Measurements from ENCODE around the gene DBNL.
"Not testable (repeated sequence)": the region's sequence is repeated elsewhere in the genome, so short reads cannot be mapped to it uniquely, and the experiment has no call there.

DBNL gene

DNA sequence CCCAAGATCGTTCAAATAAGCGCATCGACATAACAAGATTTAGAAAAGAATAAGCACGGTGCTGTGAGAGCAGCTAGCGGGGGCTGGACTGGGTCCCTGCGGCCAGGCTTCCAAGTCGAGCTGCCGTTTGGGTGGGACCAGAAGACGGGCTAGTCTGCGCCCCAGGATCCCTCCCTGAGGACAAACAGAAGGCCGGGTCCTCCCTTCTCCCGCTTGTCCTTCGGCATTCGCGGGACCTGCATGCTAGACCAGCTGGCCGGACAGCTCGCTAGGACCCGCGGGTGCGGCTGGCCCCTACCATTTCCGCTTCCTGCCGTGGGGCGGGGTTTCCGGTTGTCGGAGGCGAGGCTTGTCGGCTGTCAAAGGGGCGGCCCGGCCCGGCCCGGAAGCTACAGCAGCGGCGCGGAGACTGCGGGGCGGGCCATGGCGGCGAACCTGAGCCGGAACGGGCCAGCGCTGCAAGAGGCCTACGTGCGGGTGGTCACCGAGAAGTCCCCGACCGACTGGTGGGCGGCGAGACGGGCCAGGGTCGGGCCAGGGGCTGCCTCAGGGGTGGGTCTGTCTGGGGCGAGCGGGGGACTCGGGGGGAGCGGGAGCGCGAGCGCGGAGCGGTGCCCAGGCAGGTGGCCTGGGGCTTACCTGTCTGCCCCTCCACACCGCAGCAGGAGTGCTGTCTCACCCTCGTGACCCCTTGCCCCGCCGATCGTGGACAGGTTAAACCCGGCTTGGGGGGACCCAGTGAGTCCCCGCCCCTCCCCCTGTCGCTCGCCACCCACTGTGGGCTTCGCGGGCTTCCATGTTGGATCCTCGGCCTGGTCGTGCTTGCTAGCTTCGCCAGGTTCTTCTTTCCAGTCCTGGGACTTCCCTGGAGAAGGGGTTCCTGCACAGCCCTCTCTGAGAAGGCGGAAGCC lies at the start of gene DBNL:
Gene DBNL (plus strand): TSS at position 388 of the 911 bp plus-strand sequence. CDS start 36 bp downstream, at position 424.
- peak; percentile 87 for DNase-seq

DNA sequence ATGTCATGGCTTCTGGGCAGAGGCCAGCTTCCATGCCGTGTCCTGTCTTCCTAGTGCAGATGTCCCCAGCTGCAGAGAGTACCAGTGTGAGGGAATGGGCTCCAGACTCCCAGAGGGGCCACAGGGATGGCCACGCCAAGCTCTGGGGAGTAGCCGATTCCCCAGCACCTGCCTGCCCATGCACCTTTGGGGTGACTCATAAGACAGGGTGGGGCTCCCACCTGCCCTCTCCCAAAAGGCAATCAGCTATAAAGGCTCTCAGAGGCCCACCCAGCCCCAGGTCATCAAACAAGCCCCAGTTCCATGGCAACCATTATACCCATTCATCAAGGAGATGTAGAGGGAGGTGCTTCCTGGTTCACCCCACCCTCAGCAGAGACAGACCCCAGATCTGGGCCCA lies 47.0 kb upstream of the DBNL start, which contains the start of gene SPDYE1:
Gene SPDYE1 (plus strand): TSS at position 366 of the 400 bp plus-strand sequence. CDS start 2,053 bp downstream, outside the sequence.
- DNase-seq: not testable (repeated sequence)

DNA sequence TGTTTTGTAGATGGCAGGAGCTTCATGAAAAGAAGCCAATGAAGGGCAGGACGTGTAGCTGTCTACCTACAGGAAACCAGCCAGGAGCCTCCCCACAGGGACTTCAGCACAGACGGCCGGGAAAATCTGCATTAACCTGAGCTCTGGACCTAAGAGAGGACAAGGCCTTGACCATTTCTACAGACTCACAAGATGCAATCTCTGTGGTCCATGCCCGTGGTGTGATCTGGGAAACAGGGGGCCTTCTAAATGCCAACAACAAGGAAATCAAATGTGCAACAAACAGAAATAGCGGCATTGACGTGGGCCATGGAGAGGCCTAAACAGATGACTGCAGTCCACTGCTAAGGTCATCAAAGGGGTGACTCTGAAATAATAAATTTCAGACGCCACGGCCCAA lies 32.4 kb upstream of the DBNL start:
- not testable (repeated sequence) for DNase-seq

DNA sequence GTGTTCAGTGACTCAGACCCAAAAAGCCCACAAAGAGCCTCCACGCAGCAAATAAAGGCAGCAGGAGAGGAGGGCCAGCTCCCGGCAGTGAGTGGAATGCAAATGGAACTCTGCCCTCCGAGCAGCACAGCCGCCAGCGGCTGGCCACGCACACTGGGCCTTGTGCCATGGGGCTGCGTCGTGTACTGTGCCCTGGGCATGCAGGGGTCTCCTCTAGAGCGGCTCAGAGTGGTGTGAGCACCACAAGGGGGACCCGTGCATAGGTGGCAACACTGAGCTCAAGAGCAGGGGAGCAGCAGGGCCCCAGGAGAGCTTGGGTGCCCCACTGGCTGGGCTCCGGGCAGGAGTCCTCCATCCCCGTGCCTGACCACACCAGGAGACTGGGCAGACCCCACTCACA lies 29.4 kb upstream of the DBNL start:
- DNase-seq: not testable (repeated sequence)

DNA sequence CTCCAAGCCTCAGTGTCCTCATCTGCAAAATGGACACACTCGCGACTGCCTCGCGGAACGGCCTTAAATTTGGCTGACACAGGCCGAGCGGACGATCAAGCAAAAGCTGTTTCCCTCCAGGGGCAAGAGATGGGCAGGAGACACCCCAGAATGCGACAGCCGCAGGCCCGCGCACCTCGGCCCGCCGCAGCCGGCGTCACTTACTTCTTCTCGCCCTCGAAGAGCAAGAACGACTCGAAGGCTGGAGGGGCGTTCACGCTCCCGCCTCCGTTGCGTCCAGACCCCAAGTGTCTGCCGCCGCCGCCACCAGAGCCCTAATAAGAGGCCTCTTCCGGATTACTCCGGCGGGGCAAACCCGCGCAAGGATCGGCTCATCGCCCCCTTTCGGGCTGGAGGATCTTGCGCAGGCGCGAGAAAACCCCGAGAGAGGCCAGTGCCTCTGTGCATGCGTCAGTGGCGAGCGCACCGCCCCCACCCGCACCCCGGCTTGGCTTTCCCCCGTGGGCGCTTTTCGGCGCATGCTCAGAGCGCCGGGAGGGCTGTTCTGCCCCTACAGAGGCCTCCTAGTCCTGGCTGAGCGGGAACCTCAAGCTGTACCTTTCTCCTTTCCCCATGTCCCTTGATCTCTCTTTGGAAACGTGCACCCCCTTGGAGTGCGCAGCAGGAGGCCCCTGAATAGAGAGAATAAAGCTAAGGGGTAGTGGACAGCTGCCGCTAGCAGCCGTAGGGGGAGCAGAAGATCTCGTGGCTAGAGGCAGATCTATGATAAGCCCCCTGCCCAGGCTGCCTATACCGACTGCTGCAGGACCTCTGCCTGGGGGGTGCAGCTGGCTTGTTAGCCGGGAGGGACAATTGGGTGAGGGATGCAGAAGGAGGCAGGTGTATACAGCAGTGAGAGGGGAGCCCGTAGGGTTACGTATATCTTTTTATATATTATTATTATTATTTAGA lies 25.4 kb upstream of the DBNL start:
- DNase-seq: peak; percentile 99

DNA sequence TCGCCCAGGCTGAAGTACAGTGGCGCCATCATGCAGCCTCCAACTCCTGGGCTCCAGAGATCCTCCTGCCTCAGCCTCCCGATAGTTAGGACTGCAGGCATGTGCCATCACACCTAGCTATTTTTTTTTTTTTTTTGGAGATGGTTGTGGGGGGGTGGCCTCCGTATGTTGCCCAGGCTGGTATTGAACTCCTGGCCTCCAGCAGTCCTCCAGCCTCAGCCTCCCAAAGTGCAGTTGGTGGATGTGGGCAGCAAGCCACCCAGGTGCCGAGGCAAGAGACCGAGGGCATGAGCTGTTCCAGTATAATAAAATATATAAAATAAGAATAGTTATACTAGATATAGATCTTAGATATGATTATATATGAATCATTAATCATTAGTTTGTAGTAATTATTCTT lies 24.7 kb upstream of the DBNL start:
- DNase-seq: not testable (repeated sequence)

DNA sequence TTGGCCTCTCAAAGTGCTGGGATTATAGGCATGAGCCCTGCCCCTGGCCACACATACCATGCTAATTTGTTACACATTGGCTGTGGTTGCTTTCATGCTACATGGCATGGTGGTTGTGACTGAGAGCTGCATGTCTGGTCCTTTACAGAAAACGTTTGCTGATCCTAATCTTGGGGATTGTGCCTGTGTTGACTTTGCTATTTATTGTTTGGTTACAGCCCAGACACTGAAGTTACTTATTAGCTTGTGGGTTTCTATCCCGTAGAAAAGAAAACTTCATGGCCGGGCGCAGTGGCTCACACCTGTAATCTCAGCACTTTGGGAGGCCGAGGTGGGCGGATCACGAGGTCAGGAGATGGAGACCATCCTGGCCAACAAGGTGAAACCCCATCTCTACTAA lies 22.4 kb upstream of the DBNL start:
- DNase-seq: not testable (repeated sequence)

DNA sequence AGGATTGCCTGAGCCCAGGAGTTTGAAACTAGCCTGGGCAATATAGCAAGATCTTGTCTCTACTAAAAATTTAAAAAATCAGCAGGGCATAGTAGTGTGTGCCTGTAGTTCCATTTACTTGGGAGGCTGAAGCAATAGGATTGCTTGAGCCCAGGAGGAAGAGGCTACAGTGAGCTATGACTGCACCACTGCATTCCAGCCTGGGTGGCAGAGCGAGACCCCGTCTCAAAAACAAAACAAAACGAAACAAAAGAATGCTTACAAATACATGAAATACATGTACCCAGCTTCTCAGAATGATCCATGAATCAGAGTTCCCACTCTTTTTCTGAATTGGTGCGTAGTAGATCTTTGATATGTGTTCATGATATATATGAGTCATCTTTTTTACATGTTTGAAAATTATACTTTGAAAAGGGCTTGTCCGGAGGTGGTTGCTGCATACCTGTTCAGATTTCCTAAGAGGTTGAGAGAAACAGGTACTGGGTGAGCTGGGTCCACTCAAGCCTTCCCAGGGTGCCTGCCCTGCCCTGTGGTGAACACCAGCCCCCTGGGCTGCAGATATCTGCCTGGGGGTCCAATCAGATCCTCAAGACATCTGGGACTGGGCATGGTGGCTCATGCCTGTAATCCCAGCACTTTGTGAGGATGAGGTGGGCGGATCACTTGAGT lies 21.6 kb upstream of the DBNL start:
- not testable (repeated sequence) for DNase-seq

DNA sequence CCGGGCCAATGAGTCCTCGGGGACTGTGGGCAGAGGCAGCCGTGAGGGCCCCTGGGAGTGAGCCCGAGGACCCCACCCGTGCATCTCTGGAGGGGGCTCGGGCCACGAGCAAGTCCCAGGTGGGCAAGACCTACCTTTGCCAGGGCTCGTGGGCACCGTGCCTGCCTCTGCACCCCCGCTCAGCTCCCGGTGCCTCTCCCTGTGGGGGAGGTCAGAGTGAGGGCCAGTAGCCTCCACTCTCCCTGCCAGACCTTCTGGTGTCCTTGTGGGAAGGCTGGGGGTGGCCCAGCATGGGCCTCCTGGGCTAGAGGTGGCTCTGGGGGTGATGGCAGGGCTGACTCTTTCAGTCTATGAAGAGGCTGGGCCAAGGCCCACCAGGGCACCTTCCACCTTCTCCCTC lies 15.1 kb upstream of the DBNL start:
- DNase-seq: not testable (repeated sequence)

DNA sequence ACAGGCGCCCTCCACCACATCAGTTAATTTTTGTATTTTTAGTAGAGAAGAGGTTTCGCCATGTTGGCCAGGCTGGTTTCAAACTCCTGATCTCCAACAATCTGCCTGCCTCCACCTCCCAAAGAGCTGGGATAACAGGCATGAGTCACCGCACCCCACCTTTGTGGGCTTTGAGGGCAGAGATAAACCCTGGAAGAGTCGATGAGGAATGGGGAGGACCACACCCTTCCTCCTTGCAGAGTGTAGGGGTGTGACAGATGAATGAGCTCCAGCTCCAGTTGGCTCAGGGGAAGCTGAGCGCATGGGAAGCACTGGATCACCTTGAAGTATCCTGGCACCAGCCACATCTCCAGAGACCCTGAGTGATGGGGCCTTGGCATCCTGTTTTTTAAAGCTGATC lies 14.5 kb upstream of the DBNL start:
- DNase-seq: not testable (repeated sequence)

DNA sequence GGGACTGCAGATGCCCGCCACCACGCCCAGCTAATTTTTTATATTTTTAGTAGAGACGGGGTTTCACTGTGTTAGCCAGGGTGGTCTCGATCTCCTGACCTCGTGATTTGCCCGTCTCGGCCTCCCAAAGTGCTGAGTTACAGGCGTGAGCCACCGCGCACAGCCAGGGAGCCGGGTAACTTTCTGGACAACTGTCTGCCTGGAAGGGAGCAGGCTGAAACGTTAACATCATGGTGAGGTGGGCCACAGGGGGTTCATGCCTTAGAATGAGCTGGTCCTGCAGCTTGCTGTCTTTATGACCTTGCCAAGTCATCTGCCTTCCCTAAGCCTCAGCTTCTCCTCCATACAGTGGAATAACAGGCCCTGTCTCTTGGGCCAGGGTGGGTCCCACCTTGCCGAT lies 13.2 kb upstream of the DBNL start:
- DNase-seq: not testable (repeated sequence)

DNA sequence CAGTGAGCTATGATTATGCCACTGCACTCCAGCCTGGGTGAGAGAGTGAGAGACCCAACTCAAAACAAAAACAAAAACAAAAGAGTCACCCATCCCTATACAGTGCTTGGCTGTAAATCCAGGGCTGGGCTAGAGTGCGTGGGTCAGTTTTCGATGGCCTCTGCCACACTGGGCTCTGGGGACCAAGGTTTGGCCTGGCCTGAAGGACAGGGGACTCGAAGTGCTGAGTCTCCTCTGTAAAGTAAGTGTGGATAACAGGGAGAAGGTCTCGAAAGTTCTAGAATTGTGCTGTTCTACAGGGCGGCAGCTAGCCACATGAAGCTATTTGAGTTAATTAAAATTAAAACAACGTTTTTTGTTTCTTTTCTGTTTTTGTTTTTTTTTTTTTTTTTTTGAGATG lies 12.5 kb upstream of the DBNL start:
- DNase-seq: not testable (repeated sequence)

DNA sequence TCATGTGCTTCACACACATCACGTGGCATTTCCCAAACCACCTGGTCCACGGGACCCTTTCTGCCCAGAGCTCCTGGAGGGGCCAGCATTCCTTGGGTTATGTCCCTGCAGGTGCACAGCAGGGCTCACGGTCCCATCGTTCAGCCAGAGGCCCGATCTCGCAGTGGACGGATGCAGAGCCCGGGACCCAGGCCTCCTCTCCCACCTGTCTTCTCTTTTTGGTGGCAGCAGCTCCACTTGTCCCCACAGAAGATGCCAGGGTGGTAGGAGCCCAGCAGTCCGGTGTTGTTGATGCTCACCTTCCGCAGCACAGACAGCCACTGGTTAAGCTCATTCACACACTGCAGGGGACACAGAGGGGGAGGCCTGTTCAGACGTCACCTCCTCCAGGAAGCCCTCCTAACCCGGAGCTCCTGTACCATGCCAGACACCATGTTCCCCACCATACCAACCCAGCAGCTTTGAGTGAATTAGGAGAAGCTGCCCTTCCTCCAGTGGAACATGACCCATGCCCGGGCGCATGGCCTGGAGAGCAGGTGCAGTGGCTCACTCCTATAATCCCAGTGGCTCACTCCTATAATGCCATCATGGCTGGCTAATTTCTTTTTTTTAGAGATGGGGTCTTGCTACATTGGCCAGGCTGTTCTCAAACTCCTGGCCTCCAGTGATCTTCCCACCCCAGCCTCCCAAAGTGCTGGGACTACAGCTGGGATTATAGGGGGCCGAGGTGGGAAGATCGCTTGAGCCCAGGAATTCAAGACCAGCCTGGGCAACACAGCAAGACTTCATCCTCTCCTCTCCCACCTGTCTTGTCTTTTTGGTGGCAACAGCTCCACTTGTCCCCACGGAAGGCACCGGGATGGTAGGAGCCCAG lies 10.3 kb upstream of the DBNL start:
- not testable (repeated sequence) for DNase-seq

DNA sequence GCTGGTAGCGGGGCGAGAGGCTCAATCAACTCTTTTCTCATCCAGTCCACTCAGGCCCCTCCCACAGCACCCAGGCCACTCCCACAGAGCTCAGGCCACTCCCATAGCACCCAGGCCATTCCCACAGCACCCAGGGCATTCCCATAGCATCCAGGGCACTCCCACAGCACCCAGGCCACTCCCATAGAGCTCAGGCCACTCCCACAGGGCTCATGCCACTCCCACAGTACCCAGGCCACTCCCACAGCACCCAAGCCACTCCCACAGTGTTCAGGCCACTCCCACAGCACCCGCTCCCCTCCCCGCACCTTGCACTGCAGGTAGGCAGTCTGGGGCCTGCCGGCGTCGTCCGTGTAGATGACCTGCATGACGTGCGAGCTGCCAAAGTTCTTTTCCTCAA lies 8.1 kb upstream of the DBNL start:
- DNase-seq: not testable (repeated sequence)

DNA sequence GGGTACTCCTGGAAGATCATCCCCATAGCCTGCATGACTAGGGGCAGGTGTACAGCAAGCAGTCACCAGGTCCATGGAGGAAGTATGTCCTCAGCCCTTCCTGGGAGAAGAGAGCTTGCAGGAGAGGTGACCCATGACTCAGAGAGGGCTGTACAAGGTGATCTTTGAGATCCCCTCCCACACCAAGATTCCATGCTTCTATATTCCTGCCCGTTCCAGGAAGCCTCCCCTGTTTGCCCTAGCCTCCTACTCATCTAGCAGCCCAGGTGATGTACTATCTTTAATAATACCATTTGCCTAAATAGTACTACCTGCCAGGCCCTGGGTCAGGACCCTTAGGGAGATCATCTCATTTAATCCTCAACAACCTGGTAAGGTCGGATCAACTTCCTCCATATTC lies 6.6 kb upstream of the DBNL start:
- not testable (repeated sequence) for DNase-seq

DNA sequence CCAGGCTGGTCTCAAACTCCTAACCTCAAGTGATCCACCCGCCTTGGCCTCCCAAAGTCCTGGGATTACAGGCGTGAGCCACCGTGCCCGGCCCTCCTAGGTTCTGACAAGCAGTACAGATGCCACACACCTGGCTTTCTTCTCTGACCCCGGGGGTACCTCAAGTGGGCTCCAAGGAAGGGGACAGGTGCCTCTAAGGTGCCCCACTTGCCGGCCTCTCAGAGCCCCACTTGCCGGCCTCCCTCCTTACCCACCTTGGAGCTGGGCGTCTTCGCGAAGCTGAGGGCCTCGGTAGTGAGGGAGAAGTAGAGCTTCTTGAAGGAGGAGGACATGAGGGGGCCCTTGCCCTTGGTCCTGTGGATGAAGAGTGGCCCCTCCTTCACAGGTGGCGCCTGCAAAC lies 5.9 kb upstream of the DBNL start:
- not testable (repeated sequence) for DNase-seq

DNA sequence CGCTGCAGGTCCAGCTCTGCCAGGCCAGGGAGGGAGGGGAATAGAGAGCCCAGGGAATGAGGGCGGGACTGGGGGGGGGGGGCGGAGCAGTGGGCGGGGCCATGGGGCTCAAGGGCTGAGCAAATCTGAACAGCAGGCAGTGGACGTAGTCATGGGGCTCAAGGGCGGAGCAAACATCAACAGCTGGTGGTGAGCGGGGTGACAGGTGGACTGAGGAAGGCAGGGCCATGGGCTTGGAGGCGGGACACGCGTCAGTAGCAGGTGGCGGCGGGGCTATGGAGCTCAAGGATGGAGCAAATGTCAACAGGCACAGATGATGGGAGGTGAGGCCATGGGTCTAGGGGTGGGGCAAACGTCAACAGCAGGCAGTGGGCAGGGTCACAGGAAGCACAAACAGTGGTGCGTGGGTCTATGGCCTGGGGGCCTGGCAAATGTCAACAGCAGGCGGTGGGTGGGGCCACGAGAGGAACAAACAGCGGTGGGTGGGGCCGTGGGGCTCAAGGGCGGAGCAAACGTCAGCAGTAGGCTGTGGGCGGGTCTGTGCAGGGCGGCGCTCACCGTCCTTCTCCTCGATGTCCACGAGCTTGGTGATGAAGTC lies 5.4 kb upstream of the DBNL start:
- peak; percentile 85 for DNase-seq

DNA sequence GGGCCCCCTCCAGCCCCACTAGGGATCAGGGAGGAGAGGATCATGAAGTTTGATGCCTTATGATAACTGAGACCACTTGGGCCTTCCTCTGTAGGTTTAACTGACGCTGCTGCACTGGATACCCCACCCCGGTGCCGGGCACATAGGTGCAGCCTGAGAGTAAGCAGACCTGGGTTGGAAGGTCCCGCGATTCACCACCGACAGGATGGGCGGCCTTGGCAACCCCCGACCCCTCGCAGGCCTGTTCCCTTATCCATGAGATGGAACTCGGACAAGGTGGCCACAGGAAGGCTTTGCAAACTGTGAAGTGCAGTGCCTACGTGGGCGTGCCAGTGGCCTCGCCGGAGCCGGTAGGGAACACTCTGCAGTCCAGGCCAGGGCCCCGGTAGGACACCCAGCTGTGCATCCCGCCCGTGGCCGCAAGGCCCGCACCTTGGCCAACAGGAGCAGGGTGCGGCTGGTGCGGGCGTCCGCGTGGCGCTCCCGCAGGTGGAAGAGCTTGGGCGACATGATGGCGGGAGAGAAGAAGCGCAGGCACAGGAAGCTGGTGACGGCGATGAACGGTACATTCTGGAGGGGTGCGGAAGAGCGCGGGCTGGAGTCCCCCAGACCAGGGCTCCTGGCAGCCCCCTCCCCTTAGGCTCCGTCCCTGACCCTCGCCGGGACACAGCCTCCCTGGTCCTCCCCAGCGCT lies 4.6 kb upstream of the DBNL start:
- not testable (repeated sequence) for DNase-seq

DNA sequence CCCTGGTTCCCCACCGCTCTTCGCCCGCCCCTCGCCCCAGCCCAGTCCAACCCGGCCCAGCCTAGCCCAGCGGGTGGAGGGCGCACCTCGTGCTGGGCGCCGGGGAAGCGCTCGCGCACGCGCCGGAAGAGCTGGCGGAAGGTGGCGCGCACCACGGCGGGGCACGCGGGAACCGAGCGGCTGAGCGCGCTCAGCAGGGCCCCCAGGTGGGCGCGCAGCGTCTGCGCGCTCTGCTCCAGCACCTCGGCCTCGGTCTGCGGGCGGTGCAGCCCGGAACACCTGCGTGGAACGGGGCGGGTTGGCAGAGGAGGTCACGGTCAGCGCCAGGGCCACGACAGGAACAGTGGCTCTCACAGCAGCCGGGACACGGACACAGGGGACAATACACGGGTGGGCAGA lies 4.0 kb upstream of the DBNL start:
- DNase-seq: peak; percentile 67

DNA sequence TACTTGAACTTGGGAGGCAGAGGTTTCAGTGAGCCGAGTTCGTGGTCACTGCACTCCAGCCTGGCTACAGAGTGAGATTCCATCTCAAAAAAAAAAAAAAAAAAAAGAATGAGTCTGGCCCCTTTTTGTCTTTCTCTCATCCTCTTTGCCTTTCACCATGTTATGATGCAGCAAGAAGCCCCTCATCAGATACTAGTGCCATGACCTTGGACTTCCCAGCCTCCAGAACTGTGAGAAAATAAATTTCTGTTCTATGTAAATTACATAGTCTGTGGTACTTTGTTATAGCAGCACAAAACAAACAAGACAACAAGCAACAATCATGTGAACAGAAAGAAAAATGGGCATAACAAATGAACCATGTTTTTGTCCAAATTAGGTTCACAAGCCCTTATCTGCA lies 2.3 kb upstream of the DBNL start:
- DNase-seq: no peak

DNA sequence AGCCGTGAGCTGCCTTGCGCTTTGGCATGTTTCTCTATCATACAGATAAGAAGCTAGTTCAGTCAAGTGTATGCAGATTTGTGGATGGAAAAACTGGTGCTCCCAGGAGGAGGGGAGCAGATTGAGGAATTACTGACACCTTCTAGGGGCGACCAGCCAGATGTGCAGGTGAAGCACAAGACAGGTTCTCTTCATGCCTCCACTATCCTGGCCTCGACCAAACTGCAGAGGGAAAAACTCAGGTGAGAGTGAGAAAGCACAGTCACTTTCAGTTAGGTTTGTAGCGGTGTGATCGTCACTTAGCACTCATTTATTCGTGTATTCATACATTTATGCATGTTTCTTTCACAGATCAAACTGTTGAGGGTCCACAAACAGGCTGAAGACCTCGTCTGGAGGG lies 600 bp upstream of the DBNL start:
- no peak for DNase-seq
